MM.1S (cell line): ENCODE results near the gene GTF2IRD1.

Source experiments
- DNase-seq: peaks from one replicate; pipeline ENCODE4 v3.0.0-alpha.2; 2015
- H2AFZ ChIP-seq: fragments of 300-600 bp; sonication (generic); 2 replicates; pipeline ENCODE4 v1.6.0; 2016; ENCODE audit warnings: antibody characterized with exemption, low read length
- H3F3A ChIP-seq: fragments of 300-600 bp; sonication (generic); 2 replicates; pipeline ENCODE4 v1.6.1; 2016; ENCODE audit warnings: mild to moderate bottlenecking, antibody characterized with exemption, low read length, moderate library complexity, mixed read lengths; ENCODE audit not compliant: insufficient read depth
- H3K27ac ChIP-seq: fragments of 300-600 bp; sonication (generic); 2 replicates; pipeline ENCODE4 v1.5.1; 2016; ENCODE audit warnings: mild to moderate bottlenecking, low read length
- H3K27me3 ChIP-seq: fragments of 300-600 bp; sonication (generic); replicated peaks from 2 replicates; pipeline ENCODE4 v1.6.0; 2016; ENCODE audit warnings: low read length; ENCODE audit not compliant: insufficient read depth
- H3K36me3 ChIP-seq: fragments of 300-600 bp; sonication (generic); replicated peaks from 2 replicates; pipeline ENCODE4 v1.6.1; 2016; ENCODE audit warnings: mild to moderate bottlenecking, low read length, mixed read lengths; ENCODE audit not compliant: insufficient read depth
- H3K4me1 ChIP-seq: fragments of 300-600 bp; sonication (generic); 2 replicates; pipeline ENCODE4 v1.6.1; 2016; ENCODE audit warnings: low read length, mixed read lengths
- H3K4me2 ChIP-seq: fragments of 300-600 bp; sonication (generic); 2 replicates; pipeline ENCODE4 v1.6.0; 2016; ENCODE audit warnings: low read depth, low read length
- H3K4me3 ChIP-seq: fragments of 300-600 bp; sonication (generic); 2 replicates; pipeline ENCODE4 v1.5.1; 2016; ENCODE audit warnings: low read length, mixed read lengths
- H3K79me2 ChIP-seq: fragments of 300-600 bp; sonication (generic); 2 replicates; pipeline ENCODE4 v1.6.1; 2016; ENCODE audit warnings: mixed run types, low read length, mixed read lengths
- H3K9ac ChIP-seq: fragments of 300-600 bp; sonication (generic); 2 replicates; pipeline ENCODE4 v1.6.1; 2016; ENCODE audit warnings: low read length, mixed read lengths
- H3K9me2 ChIP-seq: fragments of 300-600 bp; sonication (generic); replicated peaks from 2 replicates; pipeline ENCODE4 v1.6.1; 2016; ENCODE audit warnings: mild to moderate bottlenecking, low read length, mixed read lengths; ENCODE audit not compliant: insufficient read depth
- H3K9me3 ChIP-seq: fragments of 300-600 bp; sonication (generic); replicated peaks from 2 replicates; pipeline ENCODE4 v1.6.1; 2016; ENCODE audit warnings: mild to moderate bottlenecking, low read length, mixed read lengths; ENCODE audit not compliant: insufficient read depth
- H4K20me1 ChIP-seq: fragments of 300-600 bp; sonication (generic); 2 replicates; pipeline ENCODE4 v1.6.1; 2016; ENCODE audit warnings: mild to moderate bottlenecking, low read length, moderate library complexity, mixed read lengths; ENCODE audit not compliant: insufficient read depth
- CTCF ChIP-seq: fragments of 300-600 bp; sonication (generic); IDR thresholded peaks from 2 replicates; pipeline ENCODE4 v1.5.1; 2016; ENCODE audit warnings: antibody characterized with exemption, low read length, mixed read lengths
- EZH2 ChIP-seq: fragments of 300-600 bp; sonication (generic); optimal IDR thresholded peaks from 2 replicates; pipeline ENCODE3; 2017; ENCODE audit warnings: low read depth, mild to moderate bottlenecking, antibody characterized with exemption, low read length, mixed read lengths
- EZH2phosphoT487 ChIP-seq: fragments of 300-600 bp; sonication (generic); IDR thresholded peaks from 2 replicates; pipeline ENCODE4 v1.6.1; 2018; ENCODE audit warnings: antibody characterized with exemption, low read length

Gene GTF2IRD1

GRCh38 chr7:74498996-74499834, 45.5 kb downstream of the GTF2IRD1 start:
- 0 out of 2 replicates have a peak, but pooled peaks cover 3% of the 10 kb centered on the region for H3K79me2 ChIP-seq

GRCh38 chr7:74499835-74500388, 46.2 kb downstream of the GTF2IRD1 start:
- Histone ChIP-seq H3K9me2 (no peaks in the 10 kb centered on the region), H3K9me3 (no peaks in the 10 kb centered on the region), H3K4me3 (no peak overlapping the region), H3K36me3 (no peaks in the 10 kb centered on the region), H3K4me2 (no peak overlapping the region), H3K4me1 (no peaks in the 10 kb centered on the region), H3F3A (no peaks in the 10 kb centered on the region), H2AFZ (no peak overlapping the region), H3K79me2 (0 out of 2 replicates have a peak, but pooled peaks cover 3% of the 10 kb centered on the region), H3K9ac (no peak overlapping the region), H3K27me3 (no peaks in the 10 kb centered on the region), H4K20me1 (no peaks in the 10 kb centered on the region), H3K27ac (no peak overlapping the region)
- DNase-seq: no peak
- no peak for TF ChIP-seq EZH2phosphoT487
- TF ChIP-seq CTCF: no peak

More at GRCh38 chr7:74498996-74499834, 45.5 kb downstream of the GTF2IRD1 start:
- Histone ChIP-seq H3K9ac (no peak overlapping the region), H3K27me3 (no peaks in the 10 kb centered on the region), H3K27ac (no peak overlapping the region), H4K20me1 (no peaks in the 10 kb centered on the region), H3K4me3 (no peak overlapping the region), H3K4me2 (no peak overlapping the region), H3K9me3 (no peaks in the 10 kb centered on the region), H2AFZ (no peak overlapping the region), H3K9me2 (no peaks in the 10 kb centered on the region), H3K4me1 (no peaks in the 10 kb centered on the region), H3K36me3 (no peaks in the 10 kb centered on the region), H3F3A (no peaks in the 10 kb centered on the region)
- TF ChIP-seq CTCF (no peak), EZH2 (no peak)
- no peak for DNase-seq

- no peak overlapping the region for H2AFZ ChIP-seq
- no peaks in the 10 kb centered on the region for H3K9me3 ChIP-seq
- H3K9me2 ChIP-seq: no peaks in the 10 kb centered on the region
- no peaks in the 10 kb centered on the region for H3K4me1 ChIP-seq
- TF ChIP-seq EZH2 (no peak), CTCF (no peak), EZH2phosphoT487 (no peak)
- H3K4me3 ChIP-seq: no peak overlapping the region
- no peak overlapping the region for H3K4me2 ChIP-seq
- no peaks in the 10 kb centered on the region for H3K27me3 ChIP-seq
- DNase-seq: no peak
- no peaks in the 10 kb centered on the region for H3K36me3 ChIP-seq
- no peak overlapping the region for H3K27ac ChIP-seq
- no peaks in the 10 kb centered on the region for H4K20me1 ChIP-seq
- H3K9ac ChIP-seq: no peak overlapping the region
- H3F3A ChIP-seq: no peaks in the 10 kb centered on the region
- H3K79me2 ChIP-seq: peaks cover 2% of the 10 kb centered on the region; the same call in 1 of the 2 replicates
These were observed 47.6 kb downstream of the GTF2IRD1 start for GRCh38 chr7:74501298-74501697.
